Spleen (tissue), 7 donors: Measurements from ENCODE around the gene AQP5.

Experiments used
- POLR2AphosphoS5 ChIP-seq, 3 donors: sonication (generic); formaldehyde crosslinking; IDR thresholded peaks; one replicate each; pipeline ENCODE4 v1.5.1; 2017; ENCODE audit warnings: antibody characterized with exemption in 3 of 3
- TF ChIP-seq, protein P1 (sequence below), 11 experiments: fragments of 200-600 bp in 7 of 11; fragments of 450-650 bp in 4 of 11; sonication (generic) in 4 of 11; IDR thresholded peaks in 8 of 11; conservative IDR thresholded peaks in 3 of 11; 1 replicate in 7 of 11; 2 replicates in 4 of 11; pipeline versions ENCODE4 v1.4.0 to v1.8.0; 2016 to 2021; ENCODE audit warnings: antibody characterized with exemption in 11 of 11, inconsistent platforms in 4 of 11, mild to moderate bottlenecking in 1 of 11
- donor health status: DM: no; HTN: no; CAD: no; lungs with moderate emphysema.
- donor health status: DM: no; HTN: no; CAD: no.
- donor health status: DM: no; HTN: no; CAD: no.

DNA sequence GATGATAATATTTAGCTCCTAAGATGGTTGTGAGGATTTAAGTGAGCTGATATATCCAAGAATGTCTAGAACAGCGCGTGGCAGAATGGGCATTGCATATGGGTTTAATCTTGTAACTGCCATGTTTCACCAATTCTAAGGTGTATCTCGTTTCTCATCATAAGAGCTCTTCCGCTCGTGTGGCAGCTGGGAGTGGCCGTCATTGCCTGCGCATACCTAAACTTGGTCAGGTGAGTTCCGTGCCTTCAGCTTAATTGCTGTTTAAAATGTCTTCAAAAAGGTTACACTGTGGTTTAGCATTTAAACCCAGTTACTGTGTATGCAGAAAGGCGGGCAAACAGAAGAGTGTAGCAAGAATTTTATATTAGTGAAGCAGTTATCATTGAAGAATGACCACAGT lies 15.6 kb upstream of the AQP5 start:
- TF ChIP-seq, protein P1, sequence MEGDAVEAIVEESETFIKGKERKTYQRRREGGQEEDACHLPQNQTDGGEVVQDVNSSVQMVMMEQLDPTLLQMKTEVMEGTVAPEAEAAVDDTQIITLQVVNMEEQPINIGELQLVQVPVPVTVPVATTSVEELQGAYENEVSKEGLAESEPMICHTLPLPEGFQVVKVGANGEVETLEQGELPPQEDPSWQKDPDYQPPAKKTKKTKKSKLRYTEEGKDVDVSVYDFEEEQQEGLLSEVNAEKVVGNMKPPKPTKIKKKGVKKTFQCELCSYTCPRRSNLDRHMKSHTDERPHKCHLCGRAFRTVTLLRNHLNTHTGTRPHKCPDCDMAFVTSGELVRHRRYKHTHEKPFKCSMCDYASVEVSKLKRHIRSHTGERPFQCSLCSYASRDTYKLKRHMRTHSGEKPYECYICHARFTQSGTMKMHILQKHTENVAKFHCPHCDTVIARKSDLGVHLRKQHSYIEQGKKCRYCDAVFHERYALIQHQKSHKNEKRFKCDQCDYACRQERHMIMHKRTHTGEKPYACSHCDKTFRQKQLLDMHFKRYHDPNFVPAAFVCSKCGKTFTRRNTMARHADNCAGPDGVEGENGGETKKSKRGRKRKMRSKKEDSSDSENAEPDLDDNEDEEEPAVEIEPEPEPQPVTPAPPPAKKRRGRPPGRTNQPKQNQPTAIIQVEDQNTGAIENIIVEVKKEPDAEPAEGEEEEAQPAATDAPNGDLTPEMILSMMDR (IDR thresholded peaks at IDR 0.05 in 8 of 11, conservative IDR thresholded peaks at IDR 0.05 in 3 of 11) = no peak
- no peak for TF ChIP-seq POLR2AphosphoS5 (IDR thresholded peaks at IDR 0.05)
